Measurements from ENCODE around the gene GADD45A.

- TF ChIP-seq, protein P1, sequence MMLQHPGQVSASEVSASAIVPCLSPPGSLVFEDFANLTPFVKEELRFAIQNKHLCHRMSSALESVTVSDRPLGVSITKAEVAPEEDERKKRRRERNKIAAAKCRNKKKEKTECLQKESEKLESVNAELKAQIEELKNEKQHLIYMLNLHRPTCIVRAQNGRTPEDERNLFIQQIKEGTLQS (CRISPR knock-in tag; conservative IDR thresholded peaks at IDR 0.05) = no peak
- no peak for TF ChIP-seq ZNF532 (CRISPR knock-in tag; IDR thresholded peaks at IDR 0.05; ENCODE audit: borderline replicate concordance)
Observed at GRCh38 chr1:67721650-67722291, 36.8 kb downstream of the GADD45A start.

Data from WTC11 (cell line).